ENCODE results near the gene HOXB7. TPM values are rescaled to one million over a fixed set of nuclear protein-coding genes. Genes with fewer than 3 reads are reported as not detected.
A peak's percentile ranks its signal among the peaks of the same experiment; 100 is the strongest.

HOXB7 gene
- total RNA-seq, 1 donor from 2014 or later, result 0.64 TPM

GRCh38 chr17:48641541-48642058, 30.8 kb upstream of the HOXB7 start:
- H3K27ac Mint-ChIP-seq (ENCODE audit: unreplicated experiment), result no peak overlapping the region
- no peaks in the 10 kb centered on the region for H3K4me1 Mint-ChIP-seq (ENCODE audit: low read depth, unreplicated experiment)
- H3K9me3 Mint-ChIP-seq (ENCODE audit: unreplicated experiment), result peaks cover 9% of the 10 kb centered on the region
- no peaks in the 10 kb centered on the region for H3K36me3 Mint-ChIP-seq (ENCODE audit: unreplicated experiment)
- H3K27me3 Mint-ChIP-seq (ENCODE audit: unreplicated experiment), result peaks cover 45% of the 10 kb centered on the region
- DNase-seq, result no peak
- no peak for TF ChIP-seq CTCF (IDR thresholded peaks at IDR 0.05; ENCODE audit: partially characterized antibody, unreplicated experiment)
- H3K4me3 Mint-ChIP-seq (ENCODE audit: unreplicated experiment), result peak overlapping the region; percentile 28

- Mint-ChIP-seq H3K27ac (ENCODE audit: unreplicated experiment) (no peak overlapping the region), H3K9me3 (ENCODE audit: unreplicated experiment) (peaks cover 9% of the 10 kb centered on the region), H3K4me1 (ENCODE audit: low read depth, unreplicated experiment) (no peaks in the 10 kb centered on the region), H3K4me3 (ENCODE audit: unreplicated experiment) (no peak overlapping the region), H3K36me3 (ENCODE audit: unreplicated experiment) (no peaks in the 10 kb centered on the region), H3K27me3 (ENCODE audit: unreplicated experiment) (peaks cover 51% of the 10 kb centered on the region)
- TF ChIP-seq CTCF (IDR thresholded peaks at IDR 0.05; ENCODE audit: partially characterized antibody, unreplicated experiment), result no peak
- no peak for DNase-seq
Observed at GRCh38 chr17:48640858-48641180, 30.0 kb upstream of the HOXB7 start.

- Mint-ChIP-seq H3K27me3 (ENCODE audit: unreplicated experiment) (peaks cover 50% of the 10 kb centered on the region), H3K27ac (ENCODE audit: unreplicated experiment) (no peak overlapping the region), H3K9me3 (ENCODE audit: unreplicated experiment) (peaks cover 5% of the 10 kb centered on the region), H3K4me1 (ENCODE audit: low read depth, unreplicated experiment) (no peaks in the 10 kb centered on the region), H3K4me3 (ENCODE audit: unreplicated experiment) (no peak overlapping the region), H3K36me3 (ENCODE audit: unreplicated experiment) (no peaks in the 10 kb centered on the region)
- TF ChIP-seq CTCF (IDR thresholded peaks at IDR 0.05; ENCODE audit: partially characterized antibody, unreplicated experiment), result no peak
- DNase-seq, result no peak
Observed at GRCh38 chr17:48639982-48640857, 29.4 kb upstream of the HOXB7 start.

- no peak for DNase-seq
- Mint-ChIP-seq H3K4me3 (ENCODE audit: unreplicated experiment) (no peak overlapping the region), H3K27ac (ENCODE audit: unreplicated experiment) (no peak overlapping the region), H3K36me3 (ENCODE audit: unreplicated experiment) (no peaks in the 10 kb centered on the region), H3K4me1 (ENCODE audit: low read depth, unreplicated experiment) (no peaks in the 10 kb centered on the region), H3K9me3 (ENCODE audit: unreplicated experiment) (peaks cover 8% of the 10 kb centered on the region), H3K27me3 (ENCODE audit: unreplicated experiment) (peaks cover 48% of the 10 kb centered on the region)
- no peak for TF ChIP-seq CTCF (IDR thresholded peaks at IDR 0.05; ENCODE audit: partially characterized antibody, unreplicated experiment)
Observed at GRCh38 chr17:48639136-48639535, 28.3 kb upstream of the HOXB7 start.
